Stromal cell of bone marrow (primary cell): ENCODE results near the gene RPS6KB1.
"Not testable (repeated sequence)": the region's sequence is repeated elsewhere in the genome, so short reads cannot be mapped to it uniquely, and the experiment has no call there.

Source experiments
- DNase-seq: peaks from one replicate; pipeline ENCODE4 v3.0.0-alpha.2; 2012; ENCODE audit warnings: low read depth

RPS6KB1 gene

GRCh38 chr17:59872351-59872750 is 20.6 kb upstream of the RPS6KB1 start:
- DNase-seq = no peak

- not testable (repeated sequence) for DNase-seq
Measured at GRCh38 chr17:59873414-59873813, 19.5 kb upstream of the RPS6KB1 start.

- DNase-seq = no peak
Measured at GRCh38 chr17:59874376-59874775, 18.5 kb upstream of the RPS6KB1 start.

- DNase-seq = no peak
Measured at GRCh38 chr17:59876107-59876506, 16.8 kb upstream of the RPS6KB1 start.

GRCh38 chr17:59877965-59878364 is 15.0 kb upstream of the RPS6KB1 start:
- DNase-seq = no peak

GRCh38 chr17:59878624-59879023 is 14.3 kb upstream of the RPS6KB1 start:
- DNase-seq = no peak

GRCh38 chr17:59884861-59885260 is 8.1 kb upstream of the RPS6KB1 start:
- DNase-seq = no peak

- DNase-seq = no peak
Measured at GRCh38 chr17:59888145-59888750, 4.7 kb upstream of the RPS6KB1 start.

GRCh38 chr17:59890720-59891119 is 2.2 kb upstream of the RPS6KB1 start:
- peak; percentile 28 for DNase-seq

GRCh38 chr17:59892251-59892923 is 534 bp upstream of the RPS6KB1 start:
- DNase-seq = peak; percentile 97

- no peak for DNase-seq
Measured at GRCh38 chr17:59893676-59894100, 767 bp downstream of the RPS6KB1 start.

GRCh38 chr17:59897090-59897489 is 4.2 kb downstream of the RPS6KB1 start:
- no peak for DNase-seq

GRCh38 chr17:59899099-59899498 is 6.2 kb downstream of the RPS6KB1 start:
- DNase-seq = peak; percentile 37

GRCh38 chr17:59901604-59902003 is 8.7 kb downstream of the RPS6KB1 start:
- no peak for DNase-seq

- DNase-seq = no peak
Measured at GRCh38 chr17:59903455-59903854, 10.5 kb downstream of the RPS6KB1 start.

- DNase-seq = no peak
Measured at GRCh38 chr17:59907467-59907866, 14.5 kb downstream of the RPS6KB1 start.

GRCh38 chr17:59914274-59914854 is 21.4 kb downstream of the RPS6KB1 start:
- no peak for DNase-seq

- no peak for DNase-seq
Measured at GRCh38 chr17:59916446-59916845, 23.5 kb downstream of the RPS6KB1 start.

GRCh38 chr17:59920637-59921036 is 27.7 kb downstream of the RPS6KB1 start:
- DNase-seq = not testable (repeated sequence)

- DNase-seq = not testable (repeated sequence)
Measured at GRCh38 chr17:59930121-59930520, 37.2 kb downstream of the RPS6KB1 start.

GRCh38 chr17:59930768-59931167 is 37.8 kb downstream of the RPS6KB1 start:
- DNase-seq = peak; percentile 38

GRCh38 chr17:59933317-59933716 is 40.4 kb downstream of the RPS6KB1 start:
- not testable (repeated sequence) for DNase-seq

- not testable (repeated sequence) for DNase-seq
Measured at GRCh38 chr17:59940697-59941096, 47.8 kb downstream of the RPS6KB1 start.
